ENCODE data around the gene GATAD2B.

DNA sequence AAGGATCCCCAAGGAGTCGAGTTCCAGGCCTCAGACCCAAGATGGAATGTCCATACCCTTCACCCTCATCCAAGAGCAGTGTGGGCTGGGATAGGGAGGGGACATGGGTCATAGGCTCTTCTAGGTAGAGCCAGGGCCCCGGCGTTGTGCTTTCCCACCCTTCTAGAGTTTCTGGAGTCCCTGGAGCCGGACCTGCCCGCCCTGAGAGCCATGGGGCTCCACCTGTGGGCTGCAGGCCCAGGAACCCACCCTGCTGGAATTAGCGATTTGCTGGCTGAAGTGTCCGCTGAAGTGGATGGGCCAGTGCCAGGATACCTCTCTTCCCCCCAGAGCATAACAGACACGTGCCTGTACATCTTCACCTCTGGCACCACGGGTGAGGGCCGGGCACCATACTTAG is 146.4 kb downstream of the GATAD2B start:
- TF ChIP-seq, protein P1, sequence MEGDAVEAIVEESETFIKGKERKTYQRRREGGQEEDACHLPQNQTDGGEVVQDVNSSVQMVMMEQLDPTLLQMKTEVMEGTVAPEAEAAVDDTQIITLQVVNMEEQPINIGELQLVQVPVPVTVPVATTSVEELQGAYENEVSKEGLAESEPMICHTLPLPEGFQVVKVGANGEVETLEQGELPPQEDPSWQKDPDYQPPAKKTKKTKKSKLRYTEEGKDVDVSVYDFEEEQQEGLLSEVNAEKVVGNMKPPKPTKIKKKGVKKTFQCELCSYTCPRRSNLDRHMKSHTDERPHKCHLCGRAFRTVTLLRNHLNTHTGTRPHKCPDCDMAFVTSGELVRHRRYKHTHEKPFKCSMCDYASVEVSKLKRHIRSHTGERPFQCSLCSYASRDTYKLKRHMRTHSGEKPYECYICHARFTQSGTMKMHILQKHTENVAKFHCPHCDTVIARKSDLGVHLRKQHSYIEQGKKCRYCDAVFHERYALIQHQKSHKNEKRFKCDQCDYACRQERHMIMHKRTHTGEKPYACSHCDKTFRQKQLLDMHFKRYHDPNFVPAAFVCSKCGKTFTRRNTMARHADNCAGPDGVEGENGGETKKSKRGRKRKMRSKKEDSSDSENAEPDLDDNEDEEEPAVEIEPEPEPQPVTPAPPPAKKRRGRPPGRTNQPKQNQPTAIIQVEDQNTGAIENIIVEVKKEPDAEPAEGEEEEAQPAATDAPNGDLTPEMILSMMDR (IDR thresholded peaks at IDR 0.05; ENCODE audit: poor library complexity) = no peak
- TF ChIP-seq EZH2 (IDR thresholded peaks at IDR 0.05; ENCODE audit: borderline replicate concordance) = no peak
- no peak for TF ChIP-seq EZH2phosphoT487 (IDR thresholded peaks at IDR 0.05; ENCODE audit: low read depth, severe bottlenecking, unreplicated experiment)

Data from hepatocyte (in vitro differentiated cells).